HG03442 (cell line): Measurements from ENCODE around the gene DIAPH1.

Experiments used
- ATAC-seq: cut with Tn5 transposase; IDR thresholded peaks from one replicate; pipeline ENCODE4 v1.9.1; 2021; ENCODE audit warnings: mild to moderate bottlenecking, moderate library complexity; ENCODE audit not compliant: unreplicated experiment

The DIAPH1 gene

GRCh38 chr5:141485321-141486055, 133.3 kb downstream of the DIAPH1 start:
- ATAC-seq, result no peak

GRCh38 chr5:141484641-141485311, 134.0 kb downstream of the DIAPH1 start, which contains the start of gene PCDHGC4:
Gene PCDHGC4 (plus strand): TSS chr5:141485030. CDS start chr5:141485174, 144 bp downstream.
- ATAC-seq, result no peak

- no peak for ATAC-seq
Measured at GRCh38 chr5:141484310-141484640, 134.5 kb downstream of the DIAPH1 start.

GRCh38 chr5:141483902-141484301, 134.9 kb downstream of the DIAPH1 start:
- ATAC-seq, result no peak

GRCh38 chr5:141479776-141480175, 139.0 kb downstream of the DIAPH1 start:
- no peak for ATAC-seq

GRCh38 chr5:141478321-141478945, 140.4 kb downstream of the DIAPH1 start:
- ATAC-seq, result no peak

- ATAC-seq, result no peak
Measured at GRCh38 chr5:141477815-141478214, 141.0 kb downstream of the DIAPH1 start.

GRCh38 chr5:141477044-141477575, 141.7 kb downstream of the DIAPH1 start:
- no peak for ATAC-seq

- peak; percentile 19 for ATAC-seq
Measured at GRCh38 chr5:141476132-141476911, 142.5 kb downstream of the DIAPH1 start.

GRCh38 chr5:141475625-141476131, 143.1 kb downstream of the DIAPH1 start, which contains the start of gene PCDHGC3:
Gene PCDHGC3 (plus strand): TSS chr5:141475966. CDS start chr5:141476117, 151 bp downstream.
- ATAC-seq, result peak; percentile 97

GRCh38 chr5:141465351-141465750, 153.4 kb downstream of the DIAPH1 start:
- no peak for ATAC-seq
